NCI-H69 (cell line): ENCODE results near the gene IL10RB.

Experiments used
- DNase-seq: peaks from one replicate; lab custom pipeline; 2025; lab: John Stamatoyannopoulos, UW

Gene IL10RB

GRCh38 chr21:33332143-33332542 is 66.0 kb downstream of the IL10RB start:
- no peak for DNase-seq

GRCh38 chr21:33334191-33334590 is 68.0 kb downstream of the IL10RB start:
- DNase-seq: no peak

GRCh38 chr21:33334824-33335223 is 68.7 kb downstream of the IL10RB start:
- DNase-seq: no peak

GRCh38 chr21:33339135-33339534 is 73.0 kb downstream of the IL10RB start:
- no peak for DNase-seq

GRCh38 chr21:33339918-33340317 is 73.8 kb downstream of the IL10RB start:
- DNase-seq: no peak

GRCh38 chr21:33345751-33346238 is 79.6 kb downstream of the IL10RB start:
- DNase-seq: no peak
